ENCODE results near the gene CDON. TPM values are rescaled to one million over a fixed set of nuclear protein-coding genes. Genes with fewer than 3 reads are reported as not detected.

CDON gene
- polyA plus RNA-seq, 2 of the 4 experiments (the other 2 are of a cell fraction) = 1.7 to 5.6 TPM

- H3K27ac ChIP-seq = no peak overlapping the region
- 95% methylated on average over 2 of the region's 2 CpGs for WGBS (ENCODE audit: missing lambda C conversion rate)
- no peak for ATAC-seq
- FAIRE-seq = no peak
- POLR2A ChIA-PET = no interaction called here
- DNase-seq (ENCODE audit: low read depth in 1 of 2, low spot score in 1 of 2) = no peak
- CTCF ChIA-PET = no interaction called here
- no peaks in the 10 kb centered on the region for H3K9me3 ChIP-seq
- H3K4me3 ChIP-seq = no peak overlapping the region
- H3K4me2 ChIP-seq = no peak overlapping the region
- TF ChIP-seq NPAS2 (CRISPR knock-in tag; IDR thresholded peaks at IDR 0.05; ENCODE audit: borderline replicate concordance) = no peak
- peaks cover under 1% of the 10 kb centered on the region; the same call in 2 of the 3 replicates for H3K4me1 ChIP-seq
Observed at GRCh38 chr11:126012852-126013251, 49.8 kb downstream of the CDON start.

GRCh38 chr11:126011754-126012153 lies 50.9 kb downstream of the CDON start:
- no peak for ATAC-seq
- ChIA-PET CTCF (interaction anchor here (0.6 kb wide), 1 partner anchor 1853 kb away, joined by 3 read pairs; no protein-coding TSS in a partner anchor), POLR2A (no interaction called here)
- no peak overlapping the region for H3K4me3 ChIP-seq
- 84% methylated on average over 4 of the region's 4 CpGs for WGBS (ENCODE audit: missing lambda C conversion rate)
- H3K4me2 ChIP-seq = no peak overlapping the region
- no peaks in the 10 kb centered on the region for H3K9me3 ChIP-seq
- no peak overlapping the region for H3K27ac ChIP-seq
- no peak for DNase-seq (ENCODE audit: low read depth in 1 of 2, low spot score in 1 of 2)
- TF ChIP-seq RFX5 (IDR thresholded peaks at IDR 0.05) = no peak
- TF ChIP-seq EP300 (IDR thresholded peaks at IDR 0.05) = no peak
- no peak for TF ChIP-seq PHF8 (IDR thresholded peaks at IDR 0.05; ENCODE audit: borderline replicate concordance, low read depth)
- TF ChIP-seq HDAC2 (IDR thresholded peaks at IDR 0.05) = no peak
- no peak for TF ChIP-seq HMGXB4 (CRISPR knock-in tag; IDR thresholded peaks at IDR 0.05; ENCODE audit: borderline replicate concordance)
- TF ChIP-seq ZSCAN20 (CRISPR knock-in tag; IDR thresholded peaks at IDR 0.05) = no peak
- no peak for TF ChIP-seq SMC3 (IDR thresholded peaks at IDR 0.05)
- TF ChIP-seq BHLHE40 (IDR thresholded peaks at IDR 0.05; ENCODE audit: low read depth, low read length) = no peak
- no peak for TF ChIP-seq MAX (IDR thresholded peaks at IDR 0.05)
- no peak for TF ChIP-seq ELK1 (IDR thresholded peaks at IDR 0.05; ENCODE audit: low read depth, low read length)
- TF ChIP-seq NR3C1 (IDR thresholded peaks at IDR 0.05) = no peak
- no peak for TF ChIP-seq ZNF302 (CRISPR knock-in tag; IDR thresholded peaks at IDR 0.05)
- no peak for TF ChIP-seq RCOR1 (IDR thresholded peaks at IDR 0.05; ENCODE audit: low read depth, low read length)
- FAIRE-seq = no peak
- peaks cover 12% of the 10 kb centered on the region for H3K4me1 ChIP-seq

GRCh38 chr11:126011265-126011664 lies 51.4 kb downstream of the CDON start:
- 79% methylated on average over 3 of the region's 3 CpGs for WGBS (ENCODE audit: missing lambda C conversion rate)
- no peaks in the 10 kb centered on the region for H3K9me3 ChIP-seq
- FAIRE-seq (no peak), ATAC-seq (no peak), DNase-seq (ENCODE audit: low read depth in 1 of 2, low spot score in 1 of 2) (no peak)
- H3K4me3 ChIP-seq = no peak overlapping the region
- CTCF ChIA-PET = no interaction called here
- POLR2A ChIA-PET = no interaction called here
- TF ChIP-seq CEBPB (IDR thresholded peaks at IDR 0.05) = no peak
- no peak for TF ChIP-seq ATOH8 (CRISPR knock-in tag; IDR thresholded peaks at IDR 0.05; ENCODE audit: low read depth)
- TF ChIP-seq TP53 (CRISPR knock-in tag; IDR thresholded peaks at IDR 0.05) = no peak
- TF ChIP-seq ZSCAN20 (CRISPR knock-in tag; IDR thresholded peaks at IDR 0.05) = no peak
- no peak for TF ChIP-seq ELK1 (IDR thresholded peaks at IDR 0.05; ENCODE audit: low read depth, low read length)
- TF ChIP-seq CHD4 (IDR thresholded peaks at IDR 0.05; ENCODE audit: borderline replicate concordance) = no peak
- TF ChIP-seq RAD21 (conservative IDR thresholded peaks at IDR 0.05 in 1 of 2, IDR thresholded peaks at IDR 0.05 in 1 of 2) = no peak
- no peak for TF ChIP-seq HOXB13 (CRISPR knock-in tag; IDR thresholded peaks at IDR 0.05; ENCODE audit: low read depth)
- TF ChIP-seq CBX2 (IDR thresholded peaks at IDR 0.05; ENCODE audit: borderline replicate concordance, low read depth) = no peak
- TF ChIP-seq NFE2L2 (conservative IDR thresholded peaks at IDR 0.05; ENCODE audit: low read length) = no peak
- no peak for TF ChIP-seq EHMT2 (IDR thresholded peaks at IDR 0.05; ENCODE audit: low read depth)
- TF ChIP-seq PHF8 (IDR thresholded peaks at IDR 0.05; ENCODE audit: borderline replicate concordance, low read depth) = no peak
- TF ChIP-seq ZFP36 (IDR thresholded peaks at IDR 0.05; ENCODE audit: borderline replicate concordance, partially characterized antibody) = no peak
- no peak for TF ChIP-seq HDAC2 (IDR thresholded peaks at IDR 0.05)
- no peak for TF ChIP-seq FOSL2 (IDR thresholded peaks at IDR 0.05)
- TF ChIP-seq FOSL2 (CRISPR knock-in tag; IDR thresholded peaks at IDR 0.05) = no peak
- H3K4me2 ChIP-seq = no peak overlapping the region
- peaks cover 12% of the 10 kb centered on the region for H3K4me1 ChIP-seq
- no peak overlapping the region for H3K27ac ChIP-seq
